GM19395 (cell line): ENCODE results near the gene SPTBN4.
"Not testable (repeated sequence)": the region's sequence is repeated elsewhere in the genome, so short reads cannot be mapped to it uniquely, and the experiment has no call there.

Experiments used
- ATAC-seq: cut with Tn5 transposase; IDR thresholded peaks from one replicate; pipeline ENCODE4 v1.9.1; 2021; ENCODE audit warnings: mild to moderate bottlenecking, moderate library complexity; ENCODE audit not compliant: unreplicated experiment

The SPTBN4 gene

DNA sequence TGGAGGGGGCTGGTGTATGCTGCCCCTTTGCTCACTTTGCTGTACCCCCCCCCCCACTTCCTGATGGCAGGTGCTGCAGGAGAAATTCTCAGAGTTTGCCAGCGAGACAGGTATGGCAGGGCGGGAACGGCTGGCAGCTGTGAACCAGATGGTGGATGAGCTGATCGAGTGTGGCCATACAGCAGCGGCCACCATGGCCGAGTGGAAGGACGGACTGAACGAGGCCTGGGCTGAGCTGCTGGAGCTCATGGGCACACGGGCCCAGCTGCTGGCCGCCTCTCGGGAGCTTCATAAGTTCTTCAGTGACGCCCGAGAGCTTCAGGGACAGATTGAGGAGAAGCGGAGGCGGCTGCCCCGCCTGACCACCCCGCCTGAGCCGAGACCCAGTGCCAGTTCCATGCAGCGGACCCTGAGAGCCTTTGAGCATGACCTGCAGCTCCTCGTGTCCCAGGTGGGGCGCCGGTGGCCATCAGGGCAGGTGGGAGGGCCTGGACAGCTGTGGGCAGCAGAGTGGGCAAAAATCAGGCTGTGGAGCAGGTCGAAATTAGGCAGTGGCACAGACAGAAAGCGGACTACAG lies 90.2 kb downstream of the SPTBN4 start:
- ATAC-seq: no peak

DNA sequence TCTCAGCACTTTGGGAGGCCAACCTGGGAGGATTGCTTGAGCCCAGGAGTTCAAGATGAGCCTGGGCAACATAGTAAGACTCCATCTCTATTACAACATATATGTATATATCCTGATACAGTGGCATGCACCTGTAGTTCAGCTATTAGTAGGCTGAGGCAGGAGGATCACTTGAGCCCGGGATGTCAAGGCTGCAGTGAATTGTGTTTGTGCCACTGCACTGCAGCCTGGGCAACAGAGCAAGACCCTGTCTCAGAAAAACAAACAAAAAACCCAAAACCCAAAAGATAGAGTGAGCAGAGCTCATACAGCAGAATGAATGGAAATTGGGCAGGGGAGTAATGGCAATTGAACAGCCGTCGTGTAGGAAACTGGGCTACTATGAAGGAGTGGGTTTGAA lies 92.6 kb downstream of the SPTBN4 start:
- ATAC-seq: no peak

DNA sequence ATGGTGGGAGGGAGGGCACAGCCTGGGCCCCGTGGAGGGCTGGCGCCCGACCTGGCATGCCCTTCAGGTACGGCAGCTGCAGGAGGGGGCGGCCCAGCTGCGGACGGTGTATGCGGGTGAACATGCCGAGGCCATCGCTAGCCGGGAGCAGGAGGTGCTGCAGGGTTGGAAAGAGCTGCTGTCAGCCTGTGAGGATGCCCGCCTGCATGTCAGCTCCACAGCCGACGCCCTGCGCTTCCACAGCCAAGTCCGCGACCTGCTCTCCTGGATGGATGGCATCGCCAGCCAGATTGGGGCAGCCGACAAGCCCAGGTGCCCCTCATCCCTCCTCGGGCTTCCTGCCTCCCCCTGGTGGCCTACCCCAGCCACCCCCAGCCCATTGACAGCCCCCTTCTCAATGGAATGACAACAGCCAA lies 93.3 kb downstream of the SPTBN4 start:
- no peak for ATAC-seq

DNA sequence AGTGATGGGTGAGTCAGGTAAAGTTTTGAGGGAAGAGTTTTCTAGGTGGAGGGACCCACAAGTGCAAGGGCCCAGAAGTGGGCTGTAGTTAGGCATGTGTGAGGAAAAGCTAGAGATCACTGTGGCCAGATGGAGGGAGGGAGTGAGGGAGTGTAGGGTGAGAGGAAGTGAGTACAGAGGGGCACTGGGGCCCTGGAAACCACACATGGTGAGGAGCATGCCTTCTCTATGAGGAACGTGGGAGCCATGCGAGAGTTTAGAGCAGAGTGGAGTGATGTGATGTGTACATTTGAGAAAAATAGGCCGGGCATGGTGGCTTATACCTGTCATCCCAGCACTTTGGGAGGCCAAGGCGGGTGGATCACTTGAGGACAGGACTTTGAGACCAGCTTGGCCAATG lies 95.1 kb downstream of the SPTBN4 start:
- no peak for ATAC-seq

DNA sequence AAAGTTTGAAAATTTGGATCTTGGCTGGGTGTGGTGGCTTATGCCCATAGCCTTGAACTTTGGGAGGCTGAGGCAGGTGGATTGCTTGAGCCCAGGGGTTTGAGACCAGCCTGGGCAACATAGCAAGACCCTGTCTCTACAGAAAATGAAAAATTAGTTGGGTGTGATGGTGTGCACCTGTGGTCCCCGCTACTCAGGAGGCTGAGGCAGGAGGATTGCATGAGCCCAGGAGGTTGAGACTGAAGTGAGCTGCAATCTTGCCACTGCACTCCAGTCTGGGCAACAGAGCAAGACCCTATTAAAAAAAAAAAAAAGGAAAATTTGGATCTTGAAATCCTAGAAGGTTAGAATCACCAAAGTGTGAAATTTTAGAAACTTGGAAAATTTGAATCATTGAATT lies 97.7 kb downstream of the SPTBN4 start:
- ATAC-seq: not testable (repeated sequence)

DNA sequence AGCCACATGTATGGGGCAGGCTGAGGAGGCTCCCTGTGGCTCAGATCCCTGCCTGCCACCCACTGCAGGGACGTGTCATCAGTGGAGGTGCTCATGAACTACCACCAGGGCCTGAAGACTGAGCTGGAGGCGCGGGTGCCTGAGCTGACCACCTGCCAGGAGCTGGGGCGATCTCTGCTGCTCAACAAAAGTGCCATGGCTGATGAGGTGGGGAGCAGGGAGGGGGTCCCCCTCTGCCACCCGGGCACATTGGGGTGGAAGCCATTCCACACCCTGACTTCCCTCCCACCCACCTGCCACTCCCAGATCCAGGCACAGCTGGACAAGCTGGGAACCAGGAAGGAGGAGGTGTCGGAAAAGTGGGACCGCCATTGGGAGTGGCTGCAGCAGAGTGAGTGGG lies 98.6 kb downstream of the SPTBN4 start:
- no peak for ATAC-seq

DNA sequence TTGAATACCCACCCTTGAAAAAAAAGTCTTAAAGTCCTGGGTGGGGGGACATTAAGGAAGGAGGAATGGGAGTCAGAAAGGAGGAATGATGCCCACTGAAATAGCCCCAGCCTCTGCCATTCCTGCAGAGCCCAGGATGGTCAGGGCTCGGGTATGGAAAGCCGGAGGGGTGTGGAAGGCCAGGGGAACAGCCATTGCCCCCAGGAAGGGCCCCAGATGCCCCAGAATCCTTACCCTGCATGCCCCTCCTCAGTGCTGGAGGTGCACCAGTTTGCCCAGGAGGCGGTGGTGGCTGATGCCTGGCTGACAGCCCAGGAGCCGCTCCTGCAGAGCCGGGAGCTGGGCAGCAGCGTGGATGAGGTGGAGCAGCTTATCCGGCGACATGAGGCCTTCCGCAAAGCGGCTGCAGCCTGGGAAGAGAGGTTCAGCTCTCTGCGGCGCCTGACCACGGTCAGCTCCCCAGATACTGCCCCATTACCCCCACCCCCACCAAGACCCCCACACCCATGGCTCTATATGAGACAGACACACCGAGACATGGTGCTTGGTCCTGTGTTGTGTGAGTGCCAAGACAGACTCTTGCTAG lies 99.2 kb downstream of the SPTBN4 start:
- ATAC-seq: no peak

DNA sequence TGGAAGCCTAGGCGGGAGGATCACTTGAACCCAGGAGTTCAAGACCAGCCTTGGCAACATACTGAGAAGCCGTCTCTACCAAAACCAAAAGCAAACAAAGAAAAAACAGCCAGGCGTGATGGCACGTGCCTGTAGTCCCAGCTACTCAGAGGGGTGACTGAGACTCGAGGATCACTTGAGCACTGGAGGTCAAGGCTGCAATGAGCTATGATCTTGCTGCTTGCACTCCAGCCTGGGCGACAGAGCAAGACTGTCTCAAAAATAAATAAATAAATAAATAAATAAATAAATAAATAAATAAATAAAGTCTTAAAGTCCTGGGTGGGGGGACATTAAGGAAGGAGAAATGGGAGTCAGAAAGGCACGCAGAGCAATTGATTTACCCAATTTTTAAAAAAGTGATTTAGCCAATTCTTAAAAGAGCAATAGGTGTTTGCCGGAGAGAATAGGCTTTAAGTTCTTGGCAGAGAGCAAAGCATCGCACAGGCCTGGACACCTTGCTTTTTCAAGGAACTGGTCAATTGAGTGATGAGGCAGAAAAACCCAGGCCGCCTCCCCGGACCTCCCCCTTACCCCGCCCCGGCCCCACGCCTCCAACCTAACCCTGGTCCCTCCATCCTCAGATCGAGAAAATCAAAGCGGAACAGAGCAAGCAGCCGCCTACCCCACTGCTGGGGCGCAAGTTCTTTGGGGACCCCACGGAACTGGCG lies 100.4 kb downstream of the SPTBN4 start:
- no peak for ATAC-seq

DNA sequence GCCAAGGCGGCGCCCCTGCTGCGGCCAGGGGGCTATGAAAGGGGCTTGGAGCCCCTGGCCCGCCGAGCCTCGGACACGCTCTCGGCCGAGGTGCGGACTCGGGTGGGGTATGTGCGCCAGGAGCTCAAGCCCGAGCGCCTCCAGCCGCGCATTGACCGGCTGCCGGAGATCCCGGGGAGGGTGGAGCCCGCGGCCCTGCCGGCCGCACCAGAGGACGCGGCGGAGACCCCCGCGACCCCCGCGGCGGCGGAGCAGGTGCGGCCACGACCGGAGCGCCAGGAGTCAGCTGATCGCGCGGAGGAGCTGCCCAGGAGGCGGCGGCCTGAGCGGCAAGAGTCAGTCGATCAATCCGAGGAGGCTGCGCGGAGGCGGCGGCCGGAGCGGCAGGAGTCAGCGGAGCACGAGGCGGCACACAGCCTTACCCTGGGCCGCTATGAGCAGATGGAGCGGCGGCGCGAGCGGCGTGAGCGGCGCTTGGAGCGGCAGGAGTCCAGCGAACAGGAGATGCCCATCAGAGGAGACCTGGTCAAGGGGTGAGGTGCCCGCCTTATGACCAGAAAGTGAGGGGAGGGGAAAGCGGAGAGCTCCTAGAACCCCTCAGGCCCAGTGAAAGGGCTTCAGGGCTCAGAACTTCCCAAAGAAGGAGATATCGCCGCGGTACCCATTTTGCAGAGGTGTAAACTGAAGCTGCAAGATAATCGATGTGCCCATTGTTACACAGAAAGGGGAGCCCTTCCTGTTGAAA lies 101.1 kb downstream of the SPTBN4 start:
- no peak for ATAC-seq

DNA sequence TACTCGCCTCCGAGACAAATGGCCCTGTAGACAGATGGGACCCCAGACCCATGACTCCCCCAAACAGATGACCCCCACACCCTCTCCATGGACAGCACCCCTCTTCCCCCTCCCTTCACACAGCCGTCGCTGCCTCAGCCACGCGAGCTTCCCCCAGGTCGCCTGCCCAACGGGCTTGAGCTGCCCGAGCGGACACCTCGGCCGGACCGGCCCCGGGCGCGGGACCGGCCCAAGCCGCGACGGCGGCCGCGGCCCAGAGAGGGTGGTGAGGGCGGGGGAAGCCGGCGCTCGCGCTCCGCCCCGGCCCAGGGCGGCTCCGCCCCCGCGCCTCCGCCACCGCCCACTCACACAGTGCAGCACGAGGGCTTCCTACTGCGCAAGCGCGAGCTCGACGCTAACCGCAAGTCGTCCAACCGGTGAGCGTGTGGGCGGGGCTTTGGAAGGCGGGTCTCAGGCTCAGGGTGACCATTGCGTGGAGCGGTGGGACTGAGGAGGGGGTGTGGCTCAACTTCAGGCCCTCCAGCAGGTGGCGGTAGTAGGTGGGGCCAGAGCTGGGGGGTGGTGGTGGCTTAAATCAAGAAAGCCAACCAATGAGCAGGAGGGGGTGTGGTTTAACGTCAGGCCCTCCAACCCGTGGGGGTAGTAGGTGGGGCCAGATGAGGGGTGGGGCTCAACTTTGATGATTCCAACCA lies 103.7 kb downstream of the SPTBN4 start:
- peak; percentile 81 for ATAC-seq

DNA sequence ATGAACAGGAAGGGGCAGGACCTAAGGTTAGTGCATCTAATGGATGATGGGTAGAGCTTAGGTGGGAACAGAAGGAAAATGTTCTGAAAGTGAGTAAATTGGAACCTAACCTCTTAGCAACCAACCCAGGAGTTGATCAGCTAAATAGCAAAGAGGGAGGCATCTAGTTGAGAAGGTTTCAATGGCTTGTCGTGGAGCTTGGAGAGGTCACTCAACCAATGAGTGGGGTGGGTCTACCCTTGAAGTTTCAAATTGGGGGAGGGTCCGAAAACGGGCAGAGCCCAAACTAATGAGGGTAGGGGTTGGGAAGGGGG lies 104.2 kb downstream of the SPTBN4 start:
- ATAC-seq: no peak

DNA sequence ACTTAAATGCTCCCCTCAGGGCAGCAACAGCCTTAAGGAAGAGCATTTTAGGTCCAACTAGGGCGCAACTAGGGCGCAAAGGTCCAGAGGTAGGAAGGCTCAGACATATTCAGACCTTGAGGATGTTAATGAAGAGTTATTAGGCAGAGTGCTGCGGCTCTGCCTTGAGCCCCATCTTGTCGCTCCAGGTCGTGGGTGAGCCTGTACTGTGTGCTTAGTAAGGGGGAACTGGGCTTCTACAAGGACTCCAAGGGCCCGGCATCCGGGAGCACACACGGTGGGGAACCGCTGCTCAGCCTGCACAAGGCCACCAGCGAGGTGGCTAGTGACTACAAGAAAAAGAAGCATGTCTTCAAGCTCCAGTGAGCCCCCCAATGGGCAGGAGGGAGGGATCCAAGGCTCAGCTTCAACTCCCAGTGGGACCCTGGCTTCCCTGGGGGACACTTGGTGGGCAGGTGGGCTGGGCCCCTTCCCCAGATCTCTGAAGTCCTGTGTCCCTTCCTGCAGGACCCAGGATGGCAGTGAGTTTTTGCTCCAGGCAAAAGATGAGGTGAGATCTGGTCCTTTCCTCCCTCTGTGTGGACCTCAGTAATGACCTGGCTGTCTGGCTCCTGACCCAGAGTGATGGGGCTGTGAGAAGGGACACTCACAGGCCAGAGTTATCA lies 105.2 kb downstream of the SPTBN4 start:
- no peak for ATAC-seq

DNA sequence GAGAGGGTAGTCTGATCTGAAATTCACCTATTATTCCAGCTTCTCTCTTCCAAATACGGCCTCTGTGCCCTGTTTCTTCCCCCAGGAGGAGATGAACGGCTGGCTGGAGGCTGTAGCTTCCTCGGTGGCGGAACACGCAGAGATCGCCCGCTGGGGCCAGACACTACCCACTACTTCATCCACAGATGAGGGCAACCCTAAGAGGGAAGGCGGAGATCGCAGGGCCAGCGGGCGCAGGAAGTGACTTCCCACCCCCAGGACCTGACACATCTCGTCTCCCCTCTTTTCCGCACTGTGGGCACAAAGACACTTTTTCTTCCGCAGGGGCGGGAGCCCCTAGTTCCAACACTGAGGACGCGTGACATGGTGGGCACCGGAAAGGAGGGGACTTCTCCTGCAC lies 108.5 kb downstream of the SPTBN4 start:
- no peak for ATAC-seq

DNA sequence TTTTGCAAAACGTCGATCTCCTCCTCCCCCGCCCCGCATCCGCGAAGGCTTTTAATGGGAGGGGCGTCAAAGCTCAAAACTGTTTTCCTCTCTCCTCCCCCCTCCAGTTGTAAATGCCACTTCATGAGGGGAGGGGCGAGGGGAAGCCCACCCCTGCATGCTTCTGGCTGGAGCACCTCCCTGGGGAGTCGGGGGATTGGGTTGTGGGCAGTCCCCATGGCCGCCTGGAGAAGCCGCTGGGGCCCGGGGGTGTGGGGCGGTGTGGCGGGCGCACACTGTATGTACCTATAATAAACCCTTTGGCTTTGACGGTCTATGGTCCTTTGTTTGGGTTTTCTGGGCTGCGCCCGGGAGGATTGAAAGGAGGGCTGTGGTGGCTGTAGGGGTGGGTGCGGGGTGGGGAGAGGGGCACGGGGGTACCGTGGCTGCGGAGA lies 109.4 kb downstream of the SPTBN4 start:
- peak; percentile 32 for ATAC-seq

DNA sequence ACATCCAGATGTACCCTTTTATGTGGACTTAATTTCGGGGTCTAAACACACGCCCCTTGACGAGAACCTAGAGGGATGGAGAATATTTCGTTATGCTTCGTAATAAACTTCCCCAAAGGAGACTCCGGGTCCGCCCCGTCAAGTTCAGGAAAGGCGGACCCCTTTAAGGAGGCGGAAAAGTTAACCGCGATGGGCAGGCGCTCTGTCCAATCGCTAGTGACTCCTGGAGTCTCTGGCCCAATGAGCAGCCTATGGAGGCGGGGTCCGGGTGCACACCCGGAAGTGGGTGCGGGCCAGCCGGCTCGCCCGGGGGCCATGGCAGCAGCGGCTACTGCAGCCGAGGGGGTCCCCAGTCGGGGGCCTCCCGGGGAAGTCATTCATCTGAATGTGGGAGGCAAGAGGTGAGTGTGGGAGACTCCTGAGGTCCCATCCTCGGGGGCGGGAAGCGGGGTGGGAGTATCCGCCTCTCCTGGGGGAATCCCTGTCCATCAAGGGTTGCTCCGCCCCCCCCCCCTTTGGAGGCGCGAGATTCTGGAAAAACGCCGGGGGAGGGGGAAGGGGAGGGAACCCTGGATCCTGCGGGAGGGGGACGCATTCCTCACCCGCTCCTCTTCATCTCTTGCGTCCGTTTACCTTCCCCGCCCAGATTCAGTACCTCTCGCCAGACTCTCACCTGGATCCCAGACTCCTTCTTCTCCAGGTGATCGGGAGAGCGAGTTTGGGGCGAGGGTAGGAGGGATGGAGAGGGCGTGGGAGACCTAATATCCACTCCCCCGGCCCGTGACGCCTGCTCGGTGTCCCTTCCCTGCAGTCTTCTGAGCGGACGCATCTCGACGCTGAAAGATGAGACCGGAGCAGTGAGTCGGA lies 110.0 kb downstream of the SPTBN4 start, which contains the start of gene SHKBP1:
TSS of gene SHKBP1 (plus strand) at position 289 of the 867 bp plus-strand sequence. CDS start at position 316, 27 bp downstream.
- ATAC-seq: peak; percentile 95

DNA sequence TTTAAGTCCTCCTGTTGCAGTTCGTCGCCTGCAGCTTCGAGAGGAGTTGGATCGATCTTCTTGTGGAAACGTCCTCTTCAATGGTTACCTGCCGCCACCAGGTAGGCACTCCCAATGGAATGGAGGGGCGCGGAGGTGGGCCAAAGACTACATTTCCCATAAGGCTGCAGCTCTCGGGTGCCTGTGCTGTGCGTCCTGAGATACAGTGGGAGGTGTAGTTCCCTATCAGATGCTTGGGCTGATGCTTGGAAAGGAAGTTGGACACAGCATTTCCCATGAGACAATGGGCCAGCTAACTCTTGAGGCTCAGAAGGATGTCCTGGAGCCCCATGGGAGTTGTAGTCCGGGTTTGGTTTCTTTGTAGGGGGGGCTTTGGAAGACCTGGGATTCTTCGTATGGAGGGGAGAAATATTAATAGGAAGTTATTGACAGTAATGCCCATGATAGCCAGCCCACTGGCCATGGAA lies 111.7 kb downstream of the SPTBN4 start:
- ATAC-seq: no peak

DNA sequence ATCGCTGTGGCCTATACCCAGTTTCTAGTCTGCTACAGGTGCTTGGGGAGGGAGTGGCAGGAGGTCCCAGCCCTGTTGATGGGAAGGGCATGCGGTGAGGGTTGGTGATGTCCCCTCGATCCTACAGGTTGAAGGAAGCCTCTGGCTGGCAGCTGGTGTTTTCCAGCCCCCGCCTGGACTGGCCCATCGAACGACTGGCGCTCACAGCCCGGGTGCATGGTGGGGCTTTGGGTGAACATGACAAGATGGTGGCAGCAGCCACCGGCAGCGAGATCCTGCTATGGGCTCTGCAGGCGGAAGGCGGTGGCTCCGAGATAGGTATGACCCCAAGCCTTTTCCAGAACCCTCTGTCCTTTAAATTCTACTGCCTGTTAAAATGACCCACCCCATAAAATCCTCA lies 113.8 kb downstream of the SPTBN4 start:
- ATAC-seq: no peak

DNA sequence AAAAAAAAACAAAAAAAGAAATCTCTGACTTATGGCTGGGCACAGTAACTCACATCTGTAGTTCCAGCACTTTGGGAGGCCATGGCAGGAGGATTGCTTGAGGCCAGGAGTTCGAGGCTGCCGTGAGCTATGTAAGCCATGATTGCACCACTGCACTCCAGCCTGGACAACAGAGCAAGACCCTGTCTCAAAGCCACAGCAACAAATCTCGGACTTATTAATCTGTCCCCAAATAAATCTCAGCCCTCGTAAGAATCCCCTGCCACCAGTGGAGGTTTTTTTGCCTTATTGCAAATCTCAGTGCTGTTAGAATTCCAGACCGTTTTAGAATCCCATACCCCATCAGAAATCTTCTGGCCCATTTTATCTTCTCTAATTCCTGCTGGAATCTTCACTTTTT lies 114.7 kb downstream of the SPTBN4 start:
- ATAC-seq: no peak

DNA sequence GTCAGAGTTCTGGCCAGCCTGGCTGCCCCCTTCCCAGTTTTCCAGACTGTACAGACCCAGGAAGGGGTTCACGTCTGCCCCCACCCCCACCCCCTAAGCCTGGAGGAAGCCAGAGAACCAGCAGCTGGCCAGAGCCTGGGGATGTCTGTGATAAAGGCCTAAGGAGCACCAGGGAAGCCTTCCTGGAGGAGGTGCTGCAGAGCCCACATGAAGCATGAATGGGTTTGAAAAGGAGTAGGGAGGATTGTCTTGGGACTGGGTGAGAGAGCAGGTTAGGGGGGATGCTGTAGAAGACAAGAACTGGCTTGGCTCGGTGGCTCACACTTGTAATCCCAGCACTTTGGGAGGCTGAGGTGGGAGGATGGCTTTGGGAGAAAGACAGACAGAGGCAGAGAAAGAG lies 115.7 kb downstream of the SPTBN4 start:
- no peak for ATAC-seq

DNA sequence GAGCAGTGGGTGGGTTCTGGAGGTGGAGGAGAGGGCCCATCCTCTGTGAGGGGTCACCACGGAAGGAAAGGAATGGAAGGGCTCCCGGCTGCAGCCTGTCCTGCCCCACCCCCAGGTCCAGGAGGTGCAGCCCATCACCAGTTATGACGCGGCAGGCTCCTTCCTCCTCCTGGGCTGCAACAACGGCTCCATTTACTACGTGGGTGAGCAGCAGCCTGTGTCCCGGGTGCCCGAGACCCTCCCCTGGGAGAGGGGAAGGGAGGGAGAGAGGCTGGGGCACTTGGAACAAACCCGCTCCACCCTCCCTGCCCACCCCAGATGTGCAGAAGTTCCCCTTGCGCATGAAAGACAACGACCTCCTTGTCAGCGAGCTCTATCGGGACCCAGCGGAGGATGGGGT lies 116.5 kb downstream of the SPTBN4 start:
- no peak for ATAC-seq
